Head of caudate nucleus (tissue), 42 donors: ENCODE data around the gene PROSER1.

Experiments
- DNase-seq, 42 donors: peaks; one replicate each; pipeline versions ENCODE4 v3.0.0 to v3.0.0-alpha.2; 2020 to 2021; ENCODE audit warnings: mixed read lengths in 7 of 42
- intact Hi-C: fragments of 100-400 bp; cut with DNase I; formaldehyde crosslinking; loops from one replicate; pipeline ENCODE4 v1.15.0; 2022

The PROSER1 gene

DNA sequence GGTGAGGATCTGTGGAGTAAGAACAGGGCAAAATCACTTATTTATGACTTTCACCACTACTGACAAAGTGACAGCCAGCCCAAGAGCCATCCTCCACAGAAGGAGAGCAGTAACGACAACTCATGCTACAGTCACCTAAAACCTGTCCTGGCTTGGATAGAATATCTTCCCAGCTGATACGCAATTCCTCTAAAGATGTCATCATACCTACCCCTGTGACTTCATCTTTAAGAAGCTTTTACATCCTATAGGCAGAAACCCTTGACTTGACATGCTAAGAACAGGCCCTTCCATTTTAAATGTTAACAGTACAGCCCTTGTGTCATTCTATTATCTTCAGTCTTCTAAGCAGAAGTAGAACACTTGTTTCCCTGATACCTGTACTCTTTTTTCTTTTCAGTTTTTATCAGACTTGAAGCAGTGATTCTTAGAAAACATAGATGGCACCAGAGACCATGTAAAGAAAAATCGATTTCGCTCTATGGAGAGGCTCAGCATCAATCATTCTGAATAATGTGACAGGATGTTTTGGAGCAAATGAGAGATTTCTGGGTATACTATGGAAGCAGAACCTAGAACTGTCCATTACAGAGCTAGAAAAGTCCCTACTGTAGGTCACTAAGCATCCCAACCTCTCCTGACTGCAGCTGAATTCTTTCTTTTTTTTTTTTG, 67.4 kb downstream of the PROSER1 start:
- intact Hi-C loops = no loop called here
- no peak for DNase-seq

GRCh38 chr13:38969187-38969586, 68.7 kb downstream of the PROSER1 start:
- DNase-seq = no peak
- intact Hi-C loops = no loop called here

- no peak for DNase-seq
- intact Hi-C loops = no loop called here
Observed at GRCh38 chr13:38967446-38967845, 70.4 kb downstream of the PROSER1 start.

GRCh38 chr13:38965281-38965680, 72.6 kb downstream of the PROSER1 start:
- no peak for DNase-seq
- intact Hi-C loops = no loop called here

DNA sequence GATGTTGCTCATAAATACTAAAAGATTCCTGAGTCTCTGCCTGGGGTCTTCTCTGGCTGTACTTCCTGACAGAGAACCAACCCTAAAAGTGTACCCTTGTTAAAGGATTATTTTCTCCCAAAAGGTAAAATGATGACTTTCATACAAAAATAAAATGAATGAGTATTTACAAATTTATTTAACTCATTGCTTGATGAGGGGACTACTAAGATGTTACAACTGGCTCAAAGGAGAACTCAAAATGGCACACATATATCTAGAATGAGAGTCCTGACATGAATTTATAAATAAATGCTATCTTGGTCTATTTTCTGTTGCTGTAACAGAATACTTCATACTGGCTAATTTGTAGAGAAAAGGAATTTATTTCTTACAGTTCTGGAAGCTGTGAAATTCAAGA, 77.7 kb downstream of the PROSER1 start:
- DNase-seq = no peak
- intact Hi-C loops = no loop called here
